Activated B cell treated with CpG ODN at 0.5 μM for 24 hours (primary cell): ENCODE data around the gene FGF12. TPM values are rescaled to one million over a fixed set of nuclear protein-coding genes. Genes with fewer than 3 reads are reported as not detected.

Source experiments
- ATAC-seq: fragments of 200-7000 bp; cut with Tn5 transposase; one replicate; pipeline ENCODE4 v1.10.0; 2021; ENCODE audit warnings: low read depth, mild to moderate bottlenecking, moderate library complexity
- CTCF ChIA-PET: fragments of 350-600 bp; sonication (Branson Sonifier 250); formaldehyde crosslinking; loops from one replicate; lab custom pipeline; 2021; ENCODE audit warnings: antibody characterized with exemption; lab: Charles Lee
- POLR2A ChIA-PET: fragments of 350-600 bp; sonication (Branson Sonifier 250); formaldehyde crosslinking; loops from one replicate; lab custom pipeline; 2021; ENCODE audit warnings: antibody characterized with exemption; lab: Charles Lee
- DNase-seq: peaks from one replicate; pipeline ENCODE4 v3.0.0; 2022
- H3K27ac Mint-ChIP-seq: one replicate; pipeline ENCODE4 v1.8.0; 2020; ENCODE audit warnings: mixed read lengths
- H3K27me3 Mint-ChIP-seq: one replicate; pipeline ENCODE4 v1.8.0; 2021; ENCODE audit warnings: mixed read lengths
- H3K36me3 Mint-ChIP-seq: one replicate; pipeline ENCODE4 v1.8.0; 2021; ENCODE audit warnings: low read depth, mixed read lengths
- H3K4me1 Mint-ChIP-seq: one replicate; pipeline ENCODE4 v1.8.0; 2021; ENCODE audit warnings: mixed read lengths
- H3K4me3 Mint-ChIP-seq: one replicate; pipeline ENCODE4 v1.8.0; 2020; ENCODE audit warnings: mild to moderate bottlenecking, mixed read lengths
- H3K9me3 Mint-ChIP-seq: one replicate; pipeline ENCODE4 v1.8.0; 2020; ENCODE audit warnings: mixed read lengths
- CTCF ChIP-seq: fragments of 200-600 bp; IDR thresholded peaks from one replicate; pipeline ENCODE4 v1.8.0; 2022; ENCODE audit warnings: antibody characterized with exemption, mild to moderate bottlenecking
- intact Hi-C: fragments of 100-400 bp; cut with micrococcal nuclease; formaldehyde crosslinking; loops from one replicate; pipeline ENCODE4 v1.15.1; 2024
- total RNA-seq: library from RNA; stranded (reverse); gene quantifications from 2 replicates; pipeline ENCODE4 v1.2.3, GENCODE V29; 2022

Gene FGF12
- total RNA-seq, 1 donor from 2014 or later, result not detected

- intact Hi-C loops, result no loop called here
- no peaks in the 10 kb centered on the region for H3K9me3 Mint-ChIP-seq
Observed at GRCh38 chr3:192489579-192489978, 237.8 kb downstream of the FGF12 start.

GRCh38 chr3:192487033-192487432 is 240.3 kb downstream of the FGF12 start:
- no peak for TF ChIP-seq CTCF
- ChIA-PET CTCF (no interaction called here), POLR2A (no interaction called here)
- intact Hi-C loops, result no loop called here
- Mint-ChIP-seq H3K27me3 (peaks cover 5% of the 10 kb centered on the region), H3K4me1 (no peaks in the 10 kb centered on the region), H3K9me3 (no peaks in the 10 kb centered on the region), H3K4me3 (no peak overlapping the region), H3K27ac (no peak overlapping the region), H3K36me3 (no peaks in the 10 kb centered on the region)
- no peak for ATAC-seq
- no peak for DNase-seq

More at GRCh38 chr3:192489579-192489978, 237.8 kb downstream of the FGF12 start:
- Mint-ChIP-seq H3K36me3 (no peaks in the 10 kb centered on the region), H3K4me3 (no peak overlapping the region), H3K27me3 (peaks cover 5% of the 10 kb centered on the region), H3K27ac (no peak overlapping the region), H3K4me1 (peaks cover 17% of the 10 kb centered on the region)
- ChIA-PET POLR2A (no interaction called here), CTCF (no interaction called here)
- no peak for DNase-seq
- no peak for ATAC-seq
- no peak for TF ChIP-seq CTCF

- no peak for TF ChIP-seq CTCF
- ATAC-seq (no peak), DNase-seq (no peak)
- no peak overlapping the region for H3K4me3 Mint-ChIP-seq
- H3K4me1 Mint-ChIP-seq, result no peaks in the 10 kb centered on the region
- no peak overlapping the region for H3K27ac Mint-ChIP-seq
- POLR2A ChIA-PET, result no interaction called here
- H3K9me3 Mint-ChIP-seq, result no peaks in the 10 kb centered on the region
- CTCF ChIA-PET, result interaction anchor here (0.6 to 1.1 kb wide), 3 partner anchors 15 to 320 kb away, joined by 3 to 4 read pairs (median 3); no protein-coding TSS in a partner anchor
- intact Hi-C loops, result no loop called here
- H3K27me3 Mint-ChIP-seq, result peaks cover 7% of the 10 kb centered on the region
- no peaks in the 10 kb centered on the region for H3K36me3 Mint-ChIP-seq
Observed at GRCh38 chr3:192482809-192483208, 244.5 kb downstream of the FGF12 start.

- no peak overlapping the region for H3K4me3 Mint-ChIP-seq
- no peaks in the 10 kb centered on the region for H3K4me1 Mint-ChIP-seq
- intact Hi-C loops, result no loop called here
- H3K9me3 Mint-ChIP-seq, result no peaks in the 10 kb centered on the region
- H3K36me3 Mint-ChIP-seq, result no peaks in the 10 kb centered on the region
- H3K27me3 Mint-ChIP-seq, result peaks cover 7% of the 10 kb centered on the region
- no peak for TF ChIP-seq CTCF
- ChIA-PET CTCF (interaction anchor here (0.6 to 1.1 kb wide), 3 partner anchors 15 to 320 kb away, joined by 3 to 4 read pairs (median 3); no protein-coding TSS in a partner anchor), POLR2A (no interaction called here)
- ATAC-seq, result no peak
- no peak for DNase-seq
- no peak overlapping the region for H3K27ac Mint-ChIP-seq
Observed at GRCh38 chr3:192482391-192482790, 244.9 kb downstream of the FGF12 start.

- H3K36me3 Mint-ChIP-seq, result no peaks in the 10 kb centered on the region
- peaks cover 7% of the 10 kb centered on the region for H3K27me3 Mint-ChIP-seq
- no peaks in the 10 kb centered on the region for H3K4me1 Mint-ChIP-seq
- H3K4me3 Mint-ChIP-seq, result no peak overlapping the region
- ATAC-seq, result no peak
- ChIA-PET CTCF (no interaction called here), POLR2A (no interaction called here)
- no peak overlapping the region for H3K27ac Mint-ChIP-seq
- H3K9me3 Mint-ChIP-seq, result no peaks in the 10 kb centered on the region
- intact Hi-C loops, result no loop called here
- TF ChIP-seq CTCF, result no peak
- no peak for DNase-seq
Observed at GRCh38 chr3:192481638-192482037, 245.7 kb downstream of the FGF12 start.
